GM12878 (cell line): ENCODE results near the gene DCTPP1. TPM values are rescaled to one million over a fixed set of nuclear protein-coding genes. Genes with fewer than 3 reads are reported as not detected.

Experiments
- BCL3 ChIP-seq: IDR thresholded peaks from 2 replicates; pipeline ENCODE4 v1.6.1; 2011; ENCODE audit warnings: borderline replicate concordance, low read depth, mild to moderate bottlenecking, moderate library complexity, low read length; ENCODE audit not compliant: insufficient read depth, poor library complexity, severe bottlenecking
- CEBPZ ChIP-seq: fragments of 150-350 bp; IDR thresholded peaks from 2 replicates; pipeline ENCODE4 v1.6.1; 2016; ENCODE audit warnings: low read depth, low read length
- CUX1 ChIP-seq: IDR thresholded peaks from 2 replicates; pipeline ENCODE4 v1.6.1; 2012; ENCODE audit warnings: improper control_type of control experiment, low read depth, low read length; ENCODE audit not compliant: insufficient replicate concordance
- EED ChIP-seq: sonication (generic); IDR thresholded peaks from 2 replicates; pipeline ENCODE4 v1.6.1; 2016; ENCODE audit warnings: antibody characterized with exemption, low read depth
- HDGF ChIP-seq: fragments of 450-650 bp; IDR thresholded peaks from 2 replicates; pipeline ENCODE4 v1.6.1; 2016; ENCODE audit warnings: antibody characterized with exemption
- MYC ChIP-seq: IDR thresholded peaks from 2 replicates; pipeline ENCODE4 v1.6.1; 2011; ENCODE audit warnings: mild to moderate bottlenecking, low read length, moderate library complexity, inconsistent platforms; ENCODE audit not compliant: insufficient read depth, insufficient replicate concordance, insufficient read length, severe bottlenecking
- NR2C2 ChIP-seq: IDR thresholded peaks from 2 replicates; pipeline ENCODE4 v1.6.1; 2011; ENCODE audit warnings: borderline replicate concordance, low read depth; ENCODE audit not compliant: control insufficient read depth, insufficient read length
- SMAD1 ChIP-seq: fragments of 450-650 bp; IDR thresholded peaks from 2 replicates; pipeline ENCODE4 v1.6.1; 2018; ENCODE audit warnings: mild to moderate bottlenecking, low read depth; ENCODE audit not compliant: partially characterized antibody
- USF2 ChIP-seq: IDR thresholded peaks from 2 replicates; pipeline ENCODE4 v1.6.1; 2011; ENCODE audit warnings: low read depth, low read length, improper control_type of control experiment, borderline replicate concordance
- YBX1 ChIP-seq: fragments of 450-650 bp; IDR thresholded peaks from 2 replicates; pipeline ENCODE4 v1.6.1; 2016; ENCODE audit warnings: antibody characterized with exemption
- ZBTB40 ChIP-seq: fragments of 450-650 bp; IDR thresholded peaks from 2 replicates; pipeline ENCODE4 v1.6.1; 2016; ENCODE audit warnings: mild to moderate bottlenecking, moderate library complexity, borderline replicate concordance
- ZNF24 ChIP-seq: fragments of 450-650 bp; IDR thresholded peaks from 2 replicates; pipeline ENCODE4 v1.6.1; 2017; ENCODE audit warnings: antibody characterized with exemption, mild to moderate bottlenecking
- polyA plus RNA-seq, 11 experiments: library from polyadenylated mRNA; depleted of rRNA in 4 of 11; unstranded in 6 of 11; stranded (reverse) in 5 of 11; fragments of >200 nt; fragmentation: Nextera tagmentation in 4 of 11; fragmentation: Illumina TruSeq in 1 of 11; extraction: Ambion mirVana in 4 of 11; extraction: Trizol in 1 of 11; gene quantifications; 1 replicate in 1 of 11; 2 replicates in 10 of 11; pipeline versions ENCODE4 v1.2.1 to v1.2.3, GENCODE V29; 2011 to 2016; ENCODE audit warnings: inconsistent platforms in 2 of 11, missing spikeins in 2 of 11, low read depth in 1 of 11
- total RNA-seq, 4 experiments: library from RNA; depleted of rRNA in 3 of 4; stranded (reverse); fragments of >200 nt in 3 of 4; fragmentation: Illumina TruSeq in 1 of 4; extraction: Trizol in 1 of 4; gene quantifications; 2 replicates each; pipeline versions ENCODE4 v1.2.1 to v1.2.3, GENCODE V29; 2013 to 2021

Gene DCTPP1
- total and polyA plus RNA-seq, 10 of the 15 experiments (the other 5 are each of a cell fraction or from before 2014, with no cell fraction given): 72.1 to 266 (median 157) TPM

- TF ChIP-seq BCL3: peak; percentile 10
- 0 out of 2 replicates have a peak, but pooled peaks have one; percentile 26 for TF ChIP-seq ZNF24
- TF ChIP-seq SMAD1: no peak
- TF ChIP-seq CUX1: no peak
- TF ChIP-seq CEBPZ: no peak
- TF ChIP-seq HDGF: no peak
- TF ChIP-seq USF2: no peak; the same call in 1 of the 2 replicates
- no peak for TF ChIP-seq YBX1
- no peak for TF ChIP-seq NR2C2
- TF ChIP-seq MYC: peak; percentile 31
- TF ChIP-seq ZBTB40: no peak
- no peak for TF ChIP-seq EED
These were observed 12.1 kb downstream of the DCTPP1 start (continued) for GRCh38 chr16:30417529-30418349.
